ENCODE results near the gene CECR2.

CECR2 gene

GRCh38 chr22:17336061-17336460 lies 33.2 kb upstream of the CECR2 start:
- H3K9me3 ChIP-seq (ENCODE audit: insufficient read depth, low read length), result no peaks in the 10 kb centered on the region
- H3K36me3 ChIP-seq (ENCODE audit: insufficient read depth, insufficient read length, low read length), result no peaks in the 10 kb centered on the region
- H3K4me3 ChIP-seq (ENCODE audit: insufficient read length, low read depth), result no peak overlapping the region
- H3K9ac ChIP-seq (ENCODE audit: insufficient read length, low read depth), result no peak overlapping the region
- no peak for DNase-seq (ENCODE audit: low read depth, low spot score)
- peaks cover 3% of the 10 kb centered on the region for H3K4me1 ChIP-seq (ENCODE audit: insufficient read depth, insufficient read length)
- TF ChIP-seq ZNF274 (IDR thresholded peaks at IDR 0.05; ENCODE audit: low read depth, low read length) (no peak), SUZ12 (IDR thresholded peaks at IDR 0.05; ENCODE audit: extremely low read depth, insufficient read depth, insufficient read length) (no peak), YY1 (IDR thresholded peaks at IDR 0.05; ENCODE audit: insufficient read depth, insufficient read length) (no peak)
- H3K27me3 ChIP-seq (ENCODE audit: insufficient read depth, insufficient read length), result no peaks in the 10 kb centered on the region

GRCh38 chr22:17337639-17338038 lies 31.6 kb upstream of the CECR2 start:
- H3K27me3 ChIP-seq (ENCODE audit: insufficient read depth, insufficient read length), result no peaks in the 10 kb centered on the region
- no peak for TF ChIP-seq YY1 (IDR thresholded peaks at IDR 0.05; ENCODE audit: insufficient read depth, insufficient read length)
- TF ChIP-seq SUZ12 (IDR thresholded peaks at IDR 0.05; ENCODE audit: extremely low read depth, insufficient read depth, insufficient read length), result no peak
- no peak for TF ChIP-seq ZNF274 (IDR thresholded peaks at IDR 0.05; ENCODE audit: low read depth, low read length)
- DNase-seq (ENCODE audit: low read depth, low spot score), result no peak
- no peaks in the 10 kb centered on the region for H3K9me3 ChIP-seq (ENCODE audit: insufficient read depth, low read length)
- no peak overlapping the region for H3K9ac ChIP-seq (ENCODE audit: insufficient read length, low read depth)
- peaks cover 3% of the 10 kb centered on the region for H3K4me1 ChIP-seq (ENCODE audit: insufficient read depth, insufficient read length)
- H3K36me3 ChIP-seq (ENCODE audit: insufficient read depth, insufficient read length, low read length), result no peaks in the 10 kb centered on the region
- H3K4me3 ChIP-seq (ENCODE audit: insufficient read length, low read depth), result no peak overlapping the region

GRCh38 chr22:17339095-17339693 lies 30.1 kb upstream of the CECR2 start:
- TF ChIP-seq SUZ12 (IDR thresholded peaks at IDR 0.05; ENCODE audit: extremely low read depth, insufficient read depth, insufficient read length) (no peak), ZNF274 (IDR thresholded peaks at IDR 0.05; ENCODE audit: low read depth, low read length) (no peak), YY1 (IDR thresholded peaks at IDR 0.05; ENCODE audit: insufficient read depth, insufficient read length) (no peak)
- peaks cover under 1% of the 10 kb centered on the region for H3K4me1 ChIP-seq (ENCODE audit: insufficient read depth, insufficient read length)
- DNase-seq (ENCODE audit: low read depth, low spot score), result no peak
- no peaks in the 10 kb centered on the region for H3K36me3 ChIP-seq (ENCODE audit: insufficient read depth, insufficient read length, low read length)
- H3K9ac ChIP-seq (ENCODE audit: insufficient read length, low read depth), result no peak overlapping the region
- H3K27me3 ChIP-seq (ENCODE audit: insufficient read depth, insufficient read length), result no peaks in the 10 kb centered on the region
- no peaks in the 10 kb centered on the region for H3K9me3 ChIP-seq (ENCODE audit: insufficient read depth, low read length)
- no peak overlapping the region for H3K4me3 ChIP-seq (ENCODE audit: insufficient read length, low read depth)

- no peaks in the 10 kb centered on the region for H3K27me3 ChIP-seq (ENCODE audit: insufficient read depth, insufficient read length)
- no peak for TF ChIP-seq SUZ12 (IDR thresholded peaks at IDR 0.05; ENCODE audit: extremely low read depth, insufficient read depth, insufficient read length)
- TF ChIP-seq ZNF274 (IDR thresholded peaks at IDR 0.05; ENCODE audit: low read depth, low read length), result no peak
- no peak for TF ChIP-seq YY1 (IDR thresholded peaks at IDR 0.05; ENCODE audit: insufficient read depth, insufficient read length)
- H3K9ac ChIP-seq (ENCODE audit: insufficient read length, low read depth), result no peak overlapping the region
- DNase-seq (ENCODE audit: low read depth, low spot score), result no peak
- no peak overlapping the region for H3K4me3 ChIP-seq (ENCODE audit: insufficient read length, low read depth)
- H3K4me1 ChIP-seq (ENCODE audit: insufficient read depth, insufficient read length), result no peaks in the 10 kb centered on the region
- H3K9me3 ChIP-seq (ENCODE audit: insufficient read depth, low read length), result no peaks in the 10 kb centered on the region
- no peaks in the 10 kb centered on the region for H3K36me3 ChIP-seq (ENCODE audit: insufficient read depth, insufficient read length, low read length)
Observed at GRCh38 chr22:17342361-17342760, 26.9 kb upstream of the CECR2 start.

GRCh38 chr22:17343766-17344165 lies 25.5 kb upstream of the CECR2 start:
- Histone ChIP-seq H3K9me3 (ENCODE audit: insufficient read depth, low read length) (no peaks in the 10 kb centered on the region), H3K4me1 (ENCODE audit: insufficient read depth, insufficient read length) (no peaks in the 10 kb centered on the region), H3K4me3 (ENCODE audit: insufficient read length, low read depth) (no peak overlapping the region), H3K36me3 (ENCODE audit: insufficient read depth, insufficient read length, low read length) (no peaks in the 10 kb centered on the region), H3K9ac (ENCODE audit: insufficient read length, low read depth) (no peak overlapping the region), H3K27me3 (ENCODE audit: insufficient read depth, insufficient read length) (no peaks in the 10 kb centered on the region)
- TF ChIP-seq YY1 (IDR thresholded peaks at IDR 0.05; ENCODE audit: insufficient read depth, insufficient read length) (no peak), ZNF274 (IDR thresholded peaks at IDR 0.05; ENCODE audit: low read depth, low read length) (no peak), SUZ12 (IDR thresholded peaks at IDR 0.05; ENCODE audit: extremely low read depth, insufficient read depth, insufficient read length) (no peak)
- DNase-seq (ENCODE audit: low read depth, low spot score), result no peak

GRCh38 chr22:17346578-17346977 lies 22.7 kb upstream of the CECR2 start:
- H3K27me3 ChIP-seq (ENCODE audit: insufficient read depth, insufficient read length), result no peaks in the 10 kb centered on the region
- TF ChIP-seq SUZ12 (IDR thresholded peaks at IDR 0.05; ENCODE audit: extremely low read depth, insufficient read depth, insufficient read length) (no peak), YY1 (IDR thresholded peaks at IDR 0.05; ENCODE audit: insufficient read depth, insufficient read length) (no peak)
- no peaks in the 10 kb centered on the region for H3K4me1 ChIP-seq (ENCODE audit: insufficient read depth, insufficient read length)

GRCh38 chr22:17347724-17348123 lies 21.5 kb upstream of the CECR2 start:
- DNase-seq (ENCODE audit: low read depth, low spot score), result no peak
- no peak overlapping the region for H3K9ac ChIP-seq (ENCODE audit: insufficient read length, low read depth)
- no peak for TF ChIP-seq SUZ12 (IDR thresholded peaks at IDR 0.05; ENCODE audit: extremely low read depth, insufficient read depth, insufficient read length)
- no peak for TF ChIP-seq ZNF274 (IDR thresholded peaks at IDR 0.05; ENCODE audit: low read depth, low read length)

More at GRCh38 chr22:17346578-17346977, 22.7 kb upstream of the CECR2 start:
- Histone ChIP-seq H3K9ac (ENCODE audit: insufficient read length, low read depth) (no peak overlapping the region), H3K9me3 (ENCODE audit: insufficient read depth, low read length) (no peaks in the 10 kb centered on the region), H3K36me3 (ENCODE audit: insufficient read depth, insufficient read length, low read length) (no peaks in the 10 kb centered on the region), H3K4me3 (ENCODE audit: insufficient read length, low read depth) (no peak overlapping the region)
- no peak for DNase-seq (ENCODE audit: low read depth, low spot score)

More at GRCh38 chr22:17347724-17348123, 21.5 kb upstream of the CECR2 start:
- Histone ChIP-seq H3K27me3 (ENCODE audit: insufficient read depth, insufficient read length) (no peaks in the 10 kb centered on the region), H3K9me3 (ENCODE audit: insufficient read depth, low read length) (no peaks in the 10 kb centered on the region), H3K4me3 (ENCODE audit: insufficient read length, low read depth) (no peak overlapping the region), H3K36me3 (ENCODE audit: insufficient read depth, insufficient read length, low read length) (no peaks in the 10 kb centered on the region), H3K4me1 (ENCODE audit: insufficient read depth, insufficient read length) (no peaks in the 10 kb centered on the region)
